Muscle of back (tissue), 11 donors: ENCODE results near the gene GLIPR2. TPM values are rescaled to one million over a fixed set of nuclear protein-coding genes. Genes with fewer than 3 reads are reported as not detected.
"Not testable (repeated sequence)": the region's sequence is repeated elsewhere in the genome, so short reads cannot be mapped to it uniquely, and the experiment has no call there.

Experiments used
- DNase-seq, 3 donors: peaks; one replicate each; pipeline versions ENCODE4 v3.0.0 to v3.0.0-alpha.2; 2013
- polyA plus RNA-seq, 10 donors: library from polyadenylated mRNA; unstranded; fragments of 120-200 nt; gene quantifications; one replicate each; pipeline ENCODE4 v1.2.1, GENCODE V29; 2013; ENCODE audit not compliant: insufficient read length in 10 of 10

The GLIPR2 gene
- polyA plus RNA-seq, 10 donors = 96.5 to 154 (median 118) TPM

GRCh38 chr9:36119476-36119875 lies 17.1 kb upstream of the GLIPR2 start:
- DNase-seq = no peak

GRCh38 chr9:36120705-36121104 lies 15.8 kb upstream of the GLIPR2 start:
- DNase-seq = no peak

- no peak for DNase-seq
Observed at GRCh38 chr9:36121971-36122370, 14.6 kb upstream of the GLIPR2 start.

- DNase-seq = no peak
Observed at GRCh38 chr9:36123515-36123914, 13.0 kb upstream of the GLIPR2 start.

GRCh38 chr9:36125062-36125855 lies 11.3 kb upstream of the GLIPR2 start:
- no peak for DNase-seq

- DNase-seq = no peak
Observed at GRCh38 chr9:36126016-36126730, 10.4 kb upstream of the GLIPR2 start.

GRCh38 chr9:36127652-36128244 lies 8.8 kb upstream of the GLIPR2 start:
- no peak for DNase-seq

- DNase-seq = no peak
Observed at GRCh38 chr9:36128349-36128748, 8.2 kb upstream of the GLIPR2 start.

- DNase-seq = no peak
Observed at GRCh38 chr9:36129139-36129538, 7.4 kb upstream of the GLIPR2 start.

GRCh38 chr9:36131666-36132065 lies 4.9 kb upstream of the GLIPR2 start:
- not testable (repeated sequence) for DNase-seq

- no peak for DNase-seq
Observed at GRCh38 chr9:36132086-36132485, 4.4 kb upstream of the GLIPR2 start.

GRCh38 chr9:36134761-36135505 lies 1.6 kb upstream of the GLIPR2 start:
- DNase-seq = no peak

GRCh38 chr9:36135741-36136271 lies 727 bp upstream of the GLIPR2 start:
- DNase-seq = no peak

- DNase-seq = peak in 2 of 3 donors; percentile 52 to 81
Observed at GRCh38 chr9:36136894-36137391, 410 bp downstream of the GLIPR2 start.

GRCh38 chr9:36137392-36138004 lies 965 bp downstream of the GLIPR2 start:
- DNase-seq = peak in 2 of 3 donors; percentile 62 to 87

- no peak for DNase-seq
Observed at GRCh38 chr9:36138496-36138895, 2.0 kb downstream of the GLIPR2 start.

- DNase-seq = no peak
Observed at GRCh38 chr9:36138901-36139300, 2.4 kb downstream of the GLIPR2 start.

GRCh38 chr9:36140086-36141084 lies 3.9 kb downstream of the GLIPR2 start:
- DNase-seq = no peak

- DNase-seq = peak in 1 of 3 donors; percentile 48
Observed at GRCh38 chr9:36141288-36141687, 4.8 kb downstream of the GLIPR2 start.

GRCh38 chr9:36141761-36142160 lies 5.2 kb downstream of the GLIPR2 start:
- DNase-seq = no peak
